Measurements from ENCODE around the gene RPL27A.

Gene RPL27A

DNA sequence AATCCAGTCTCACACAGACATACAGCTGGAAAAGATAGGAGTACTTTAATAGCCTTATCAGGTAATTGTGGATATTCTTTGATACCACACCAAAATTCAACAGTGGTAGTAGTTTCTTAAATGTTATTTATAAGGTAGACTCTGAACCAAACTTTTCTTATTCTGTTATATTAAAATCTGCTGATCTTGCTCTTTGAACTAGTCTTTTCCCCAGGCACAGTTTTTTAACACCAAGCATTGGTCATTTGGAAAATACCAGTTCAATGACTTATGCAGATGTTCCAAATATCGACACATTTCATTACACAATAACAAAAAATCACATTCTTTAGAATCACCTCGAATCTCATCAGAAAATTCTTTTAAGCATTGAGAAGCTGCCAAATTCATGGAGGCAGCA lies 7.7 kb upstream of the RPL27A start:
- DNase-seq (ENCODE audit: low spot score), result no peak

GRCh38 chr11:8676458-8676857 lies 6.1 kb upstream of the RPL27A start:
- DNase-seq (ENCODE audit: low spot score), result no peak

GRCh38 chr11:8679006-8679405 lies 3.6 kb upstream of the RPL27A start:
- no peak for DNase-seq (ENCODE audit: low spot score)

GRCh38 chr11:8681837-8682302 lies 722 bp upstream of the RPL27A start:
- no peak for DNase-seq (ENCODE audit: low spot score)

DNA sequence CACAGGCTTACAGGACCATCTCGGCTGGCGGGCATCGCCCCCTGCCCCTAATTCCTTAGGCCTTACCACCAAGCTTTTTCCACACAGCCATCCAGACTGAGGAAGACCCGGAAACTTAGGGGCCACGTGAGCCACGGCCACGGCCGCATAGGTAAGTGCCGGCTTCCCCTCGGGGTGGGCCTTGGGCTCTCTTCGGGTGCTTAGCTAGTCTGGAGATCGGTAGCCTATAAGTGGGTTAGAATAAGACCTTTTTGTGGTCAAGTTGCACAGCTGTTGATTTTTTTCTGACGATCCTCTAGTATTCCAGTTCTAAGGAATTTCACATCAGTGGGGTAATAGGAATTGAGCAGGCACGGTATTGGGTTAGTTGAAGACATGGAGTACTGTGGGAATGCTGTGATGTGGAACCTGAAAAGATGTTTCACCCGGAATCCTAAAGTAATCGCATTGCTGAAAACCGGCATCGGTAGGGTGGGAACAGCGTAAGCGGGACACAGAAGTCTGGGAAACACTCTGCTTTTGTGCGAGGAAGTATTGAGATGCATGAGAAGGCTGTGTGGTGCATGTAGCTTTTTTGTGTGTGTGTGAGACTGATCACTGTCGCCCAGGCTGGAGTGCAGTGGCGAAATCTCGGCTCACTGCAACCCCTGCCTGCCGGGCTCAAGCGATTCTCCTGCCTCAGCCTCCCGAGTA lies 669 bp downstream of the RPL27A start:
- no peak for DNase-seq (ENCODE audit: low spot score)

DNA sequence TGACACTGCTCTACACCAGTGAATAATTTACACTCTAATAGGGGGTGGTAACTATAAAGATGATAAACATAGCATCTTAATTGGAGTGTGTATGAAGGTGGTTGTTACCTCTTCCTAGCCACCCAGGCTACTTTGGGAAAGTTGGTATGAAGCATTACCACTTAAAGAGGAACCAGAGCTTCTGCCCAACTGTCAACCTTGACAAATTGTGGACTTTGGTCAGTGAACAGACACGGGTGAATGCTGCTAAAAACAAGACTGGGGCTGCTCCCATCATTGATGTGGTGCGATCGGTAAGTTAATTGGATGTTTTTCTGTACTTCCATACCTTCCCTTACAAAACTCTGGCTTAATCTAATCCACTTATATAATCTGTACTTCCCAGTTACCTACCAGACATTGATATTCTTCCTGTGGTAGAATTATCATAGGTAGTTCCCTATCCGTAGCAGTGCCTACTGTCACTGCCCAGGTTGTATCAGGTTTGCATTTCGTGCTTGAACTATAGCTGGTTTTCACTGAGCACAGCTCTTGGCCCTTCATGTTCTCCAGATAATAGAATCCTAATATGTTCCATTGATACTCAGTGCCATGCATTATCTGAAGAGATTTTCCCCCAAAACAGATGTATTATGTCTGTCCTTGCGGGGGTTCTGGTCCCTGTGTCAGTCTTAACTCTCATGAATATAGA lies 2.2 kb downstream of the RPL27A start:
- DNase-seq (ENCODE audit: low spot score), result no peak

DNA sequence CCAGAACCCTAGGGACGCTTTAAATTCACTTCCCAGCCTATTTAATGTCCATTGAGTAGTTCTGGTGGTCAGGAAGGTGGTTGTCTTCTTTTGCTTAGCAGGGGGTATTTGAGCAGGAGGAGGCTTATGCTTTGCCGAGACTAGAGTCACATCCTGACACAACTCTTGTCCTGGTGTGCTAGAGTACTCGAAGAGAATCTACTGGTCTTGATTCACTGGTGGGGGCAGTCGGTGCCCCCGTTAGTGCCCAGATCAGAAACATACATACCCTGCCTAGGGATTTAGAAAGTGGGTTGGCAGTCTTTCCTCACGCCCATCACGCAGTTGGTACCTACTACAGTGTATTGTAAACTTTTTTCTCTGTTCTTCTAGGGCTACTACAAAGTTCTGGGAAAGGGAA lies 2.7 kb downstream of the RPL27A start:
- DNase-seq (ENCODE audit: low spot score), result no peak

- DNase-seq (ENCODE audit: low spot score), result no peak
Observed at GRCh38 chr11:8685820-8686219, 3.2 kb downstream of the RPL27A start.

DNA sequence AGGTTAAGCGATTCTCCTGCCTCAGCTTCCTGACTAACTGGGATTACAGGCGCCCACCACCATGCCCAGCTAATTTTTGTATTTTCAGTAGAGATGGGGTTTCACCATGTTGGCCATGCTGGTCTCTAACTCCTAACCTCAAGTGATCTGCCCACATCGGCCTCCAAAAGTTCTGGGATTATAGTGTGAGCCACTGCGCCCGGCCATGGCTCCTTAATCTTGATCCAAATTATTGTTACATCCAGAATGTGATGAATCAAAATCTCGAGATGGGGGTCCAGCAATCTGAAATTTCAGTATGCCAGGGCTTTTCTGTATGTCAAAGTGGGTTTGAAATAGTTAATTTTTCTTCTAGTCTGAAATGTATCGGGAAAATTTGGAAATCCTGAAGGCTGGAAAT lies 3.7 kb downstream of the RPL27A start:
- DNase-seq (ENCODE audit: low spot score), result no peak

DNA sequence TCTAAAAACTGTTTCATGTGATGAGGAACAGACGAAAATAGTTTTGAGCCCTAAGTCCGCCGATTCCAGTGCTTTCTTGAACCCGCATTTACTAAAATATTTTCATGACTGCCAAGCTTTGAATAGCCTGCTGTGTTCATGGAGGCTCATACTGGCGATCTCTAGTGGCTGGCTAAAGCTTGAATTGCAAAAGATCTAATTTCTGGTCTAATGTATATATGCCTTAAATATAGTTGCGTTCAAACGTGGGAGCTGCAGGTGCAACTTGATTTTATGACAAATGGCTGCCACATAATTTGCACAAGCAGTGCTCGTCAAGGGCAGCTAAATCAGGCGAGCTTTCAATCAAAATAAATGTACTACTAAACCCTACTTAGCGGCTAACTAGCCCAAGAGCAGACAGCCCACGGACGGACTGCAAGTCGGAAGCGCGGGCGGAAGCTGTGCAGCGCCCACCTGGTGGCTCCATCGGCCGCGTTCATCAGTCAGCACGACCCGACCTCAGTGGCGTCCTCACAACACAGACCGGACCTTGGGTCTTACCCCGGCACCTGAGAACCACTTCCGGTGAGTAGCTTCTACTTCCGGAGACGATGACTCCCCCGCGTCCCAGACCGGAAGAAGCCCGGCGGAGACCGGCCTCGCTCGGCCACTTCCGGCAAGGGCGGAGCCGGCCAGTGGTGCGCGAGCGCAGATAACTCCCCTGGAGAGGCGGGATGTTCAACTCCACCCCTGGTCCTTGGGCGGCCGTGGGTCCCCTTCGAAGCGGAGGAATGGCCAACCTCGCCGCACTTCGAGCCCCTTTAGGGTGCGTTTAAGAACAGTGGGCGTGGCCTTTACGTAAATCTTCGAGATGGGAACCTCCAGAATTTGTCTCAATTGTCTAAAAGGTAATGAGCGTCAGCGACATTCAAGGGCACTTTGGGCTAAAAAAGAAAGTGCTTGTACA lies 6.1 kb downstream of the RPL27A start:
- DNase-seq (ENCODE audit: low spot score), result peak; percentile 94

GRCh38 chr11:8689726-8690255 lies 7.2 kb downstream of the RPL27A start:
- no peak for DNase-seq (ENCODE audit: low spot score)

- DNase-seq (ENCODE audit: low spot score), result no peak
Observed at GRCh38 chr11:8690374-8691342, 8.1 kb downstream of the RPL27A start.

GRCh38 chr11:8691601-8692000 lies 9.0 kb downstream of the RPL27A start:
- DNase-seq (ENCODE audit: low spot score), result no peak

DNA sequence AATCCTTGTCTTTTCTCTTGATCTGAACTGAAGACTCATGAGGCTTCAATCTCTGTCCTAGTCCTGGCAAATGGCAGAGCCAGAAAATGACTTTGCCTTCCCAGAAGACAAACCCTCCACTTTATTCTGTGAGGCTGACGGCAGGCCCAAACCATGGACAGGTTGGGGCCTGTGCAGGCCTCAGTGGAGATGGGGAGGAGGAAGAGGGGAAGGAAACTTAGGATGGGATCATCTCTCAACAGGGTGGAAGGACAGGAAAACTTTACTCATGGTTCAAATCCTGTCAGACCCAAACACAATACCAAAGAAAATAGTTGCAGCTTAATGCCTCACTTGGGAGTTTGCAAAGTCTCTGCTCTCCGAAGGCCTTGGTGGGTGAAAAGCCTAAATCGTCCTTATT lies 9.8 kb downstream of the RPL27A start:
- no peak for DNase-seq (ENCODE audit: low spot score)

- no peak for DNase-seq (ENCODE audit: low spot score)
Observed at GRCh38 chr11:8693010-8693551, 10.5 kb downstream of the RPL27A start.

DNA sequence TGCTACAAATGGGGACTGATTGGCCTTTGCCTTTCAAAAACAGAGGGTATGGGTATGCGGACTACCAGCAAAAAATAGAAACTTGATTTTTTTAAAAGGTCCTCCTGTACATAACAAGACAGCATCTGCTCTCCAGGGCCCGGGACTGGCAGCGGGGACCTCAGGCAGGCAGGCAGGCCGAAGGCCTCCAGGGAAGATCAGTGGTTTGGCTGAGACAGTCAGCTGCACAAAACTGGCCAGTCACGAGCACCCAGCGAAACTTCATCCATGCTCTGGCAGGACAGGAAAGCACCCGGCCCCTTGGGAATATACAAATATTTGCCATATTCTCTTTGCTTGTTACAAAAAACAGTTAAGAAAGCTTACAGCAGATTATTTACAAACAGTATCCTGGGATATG lies 11.0 kb downstream of the RPL27A start:
- no peak for DNase-seq (ENCODE audit: low spot score)

GRCh38 chr11:8694137-8694536 lies 11.5 kb downstream of the RPL27A start:
- no peak for DNase-seq (ENCODE audit: low spot score)

- DNase-seq (ENCODE audit: low spot score), result no peak
Observed at GRCh38 chr11:8697054-8697453, 14.5 kb downstream of the RPL27A start.

DNA sequence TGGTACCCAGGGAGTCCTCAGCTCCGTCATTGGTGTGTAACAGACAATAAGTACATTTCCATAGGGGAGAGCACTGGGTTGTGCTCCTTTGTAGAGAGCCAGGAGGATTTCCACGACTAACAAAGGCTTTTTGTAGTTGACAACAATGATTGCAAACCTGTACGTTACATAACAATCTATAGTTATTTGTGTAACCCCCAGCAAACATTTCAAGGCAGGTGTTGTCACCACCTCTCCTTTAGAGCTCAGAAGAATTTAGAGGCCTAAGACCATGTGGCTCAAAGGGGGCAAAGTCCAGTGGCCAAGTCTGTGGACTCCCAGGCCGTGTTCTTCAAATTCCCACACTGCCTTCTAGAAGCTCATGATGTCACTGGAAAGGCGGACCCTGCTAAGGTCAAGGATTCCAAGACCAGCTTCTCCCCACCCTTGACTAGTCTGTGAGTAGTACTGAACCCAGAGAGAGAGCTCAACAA lies 15.8 kb downstream of the RPL27A start:
- DNase-seq (ENCODE audit: low spot score), result no peak

DNA sequence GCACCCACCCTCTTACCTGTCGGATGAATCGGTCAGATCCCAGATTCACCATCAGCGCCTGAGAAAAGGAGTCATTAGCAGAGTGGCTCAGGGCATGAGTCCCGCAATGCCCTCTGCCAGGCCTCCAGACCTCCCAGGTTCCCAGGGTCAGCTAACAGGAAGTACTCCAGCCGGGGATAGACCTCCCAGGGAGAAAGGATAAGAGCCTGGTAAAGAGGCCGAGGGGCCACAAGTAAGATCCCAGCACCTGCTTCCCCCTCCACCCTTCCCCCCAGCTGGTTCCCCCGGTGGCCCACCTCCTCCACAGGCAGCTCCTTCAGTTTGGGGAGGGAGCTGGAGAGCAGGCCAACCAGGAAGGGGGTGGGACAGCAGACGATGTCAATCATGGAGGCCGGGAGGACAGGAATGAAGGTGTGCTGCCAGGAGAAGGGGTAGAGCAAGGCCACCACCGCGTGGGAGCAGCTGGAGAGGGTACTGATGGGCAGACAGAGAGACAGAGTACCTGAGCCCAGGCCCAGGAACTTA lies 16.4 kb downstream of the RPL27A start:
- no peak for DNase-seq (ENCODE audit: low spot score)

- DNase-seq (ENCODE audit: low spot score), result no peak
Observed at GRCh38 chr11:8699903-8700302, 17.3 kb downstream of the RPL27A start.

Data from hematopoietic multipotent progenitor cell treated with erythropoietin and hydrocortisone succinate and interleukin-3 and kit ligand, for 17 days (in vitro differentiated cells).